Gastroesophageal sphincter (tissue), 3 donors: ENCODE measurements around the gene KCNH2.

Experiments used
- CTCF ChIP-seq, 4 experiments: fragments of 200-600 bp in 2 of 4; fragments of 450-650 bp in 2 of 4; sonication (generic) in 1 of 4; IDR thresholded peaks; one replicate each; pipeline ENCODE4 v1.5.1; 2017 to 2019; ENCODE audit warnings: antibody characterized with exemption in 4 of 4, mild to moderate bottlenecking in 2 of 4, moderate library complexity in 2 of 4
- EP300 ChIP-seq: sonication (generic); formaldehyde crosslinking; IDR thresholded peaks from one replicate; pipeline ENCODE4 v1.6.1; 2017; ENCODE audit warnings: antibody characterized with exemption, mild to moderate bottlenecking
- POLR2AphosphoS5 ChIP-seq: sonication (generic); formaldehyde crosslinking; IDR thresholded peaks from one replicate; pipeline ENCODE4 v1.6.1; 2017; ENCODE audit warnings: antibody characterized with exemption

- TF ChIP-seq EP300 (no peak), CTCF (IDR thresholded peaks at IDR 0.05) (no peak), POLR2AphosphoS5 (no peak)
Observed at GRCh38 chr7:150927956-150928344, 50.2 kb downstream of the KCNH2 start.
